GM21381 (cell line): ENCODE data around the gene PCSK7.
A peak's percentile ranks its signal among the peaks of the same experiment; 100 is the strongest.

ENCODE experiments used
- ATAC-seq: cut with Tn5 transposase; IDR thresholded peaks from one replicate; pipeline ENCODE4 v1.9.1; 2021; ENCODE audit warnings: mild to moderate bottlenecking, moderate library complexity; ENCODE audit not compliant: unreplicated experiment

The PCSK7 gene

DNA sequence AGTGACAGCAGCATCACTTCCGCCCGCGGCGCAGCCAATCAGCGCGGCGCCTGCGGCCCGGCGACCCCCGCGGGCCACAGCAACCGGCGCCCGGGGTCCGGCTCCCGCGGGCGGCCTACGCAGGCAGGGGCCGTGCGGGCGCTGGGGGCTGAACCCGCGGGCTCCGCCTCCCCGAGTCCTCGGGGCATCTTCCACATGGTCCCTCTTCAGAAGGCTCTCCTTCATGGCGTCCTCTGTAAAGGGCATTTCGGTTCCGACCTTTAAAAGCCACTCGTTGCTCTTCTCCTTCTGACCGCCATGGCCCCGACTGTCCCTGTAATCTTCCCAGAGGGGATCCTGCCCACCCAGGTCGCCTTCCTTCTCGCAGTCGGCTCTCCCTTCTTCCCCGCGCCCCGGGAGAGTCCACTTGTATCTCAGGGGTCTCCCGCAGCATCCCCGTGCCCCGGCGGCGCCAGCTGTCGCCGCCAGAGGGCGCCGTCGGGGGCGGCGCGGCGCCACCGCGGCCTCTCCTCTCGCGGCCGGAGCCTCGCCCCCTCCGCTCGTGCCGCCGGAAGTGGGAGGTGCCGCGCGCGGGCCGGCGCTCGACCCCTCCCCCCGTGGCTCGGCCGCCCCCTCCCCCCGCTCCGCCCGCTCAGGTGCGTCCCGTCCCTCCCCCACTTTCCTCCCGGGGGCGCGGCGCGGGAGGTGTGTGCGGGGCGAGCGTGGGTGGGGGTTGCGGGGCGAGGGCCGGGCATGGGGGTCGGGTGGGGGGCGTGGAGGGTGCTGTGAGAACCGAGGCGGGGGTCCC is 412 bp upstream of the PCSK7 start, which contains the start of gene RNF214:
Gene RNF214 (plus strand): TSS at position 580 of the 787 bp plus-strand sequence. CDS start 1,602 bp downstream, outside the sequence.
- peak; percentile 76 for ATAC-seq

GRCh38 chr11:117230999-117231841 is 653 bp downstream of the PCSK7 start:
- ATAC-seq, result no peak

GRCh38 chr11:117230286-117230961 is 1.4 kb downstream of the PCSK7 start:
- no peak for ATAC-seq

DNA sequence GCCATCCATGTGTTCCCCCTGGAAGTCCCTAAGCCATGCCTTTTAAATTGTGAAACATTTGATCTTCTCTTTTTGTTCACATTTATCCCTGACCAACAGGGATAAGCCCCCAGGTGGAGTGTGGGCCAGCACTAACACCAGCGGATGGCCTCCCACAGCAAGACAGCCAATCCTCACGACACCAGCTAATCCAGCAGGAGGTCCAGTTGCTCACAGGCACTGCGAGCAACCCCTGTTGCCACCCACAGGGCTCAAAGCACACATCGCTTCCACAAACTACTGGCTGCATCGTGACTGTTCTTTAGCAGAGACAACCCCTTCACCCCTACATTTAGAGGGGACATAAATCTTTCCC is 2.0 kb downstream of the PCSK7 start:
- no peak for ATAC-seq

DNA sequence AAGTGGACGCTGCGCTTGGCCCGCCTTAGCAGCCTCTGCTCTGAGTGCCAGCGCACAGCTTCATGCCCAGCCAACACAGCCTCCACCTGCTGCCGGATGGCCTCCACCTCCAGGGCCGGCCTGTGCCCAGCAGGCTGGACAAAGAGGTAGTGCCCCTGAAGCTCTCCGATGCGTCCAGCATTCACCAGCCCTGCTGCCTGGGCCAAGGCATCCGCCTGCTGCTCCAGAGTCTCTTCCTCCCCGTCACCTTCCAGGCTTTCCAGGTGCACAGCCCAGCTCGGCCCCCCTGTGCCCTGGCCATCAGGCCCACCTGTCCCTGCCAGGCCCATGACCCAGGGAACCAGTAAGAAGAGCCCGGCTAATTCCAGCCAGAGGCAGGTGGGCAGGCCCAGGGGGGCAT is 2.5 kb downstream of the PCSK7 start:
- ATAC-seq, result no peak

DNA sequence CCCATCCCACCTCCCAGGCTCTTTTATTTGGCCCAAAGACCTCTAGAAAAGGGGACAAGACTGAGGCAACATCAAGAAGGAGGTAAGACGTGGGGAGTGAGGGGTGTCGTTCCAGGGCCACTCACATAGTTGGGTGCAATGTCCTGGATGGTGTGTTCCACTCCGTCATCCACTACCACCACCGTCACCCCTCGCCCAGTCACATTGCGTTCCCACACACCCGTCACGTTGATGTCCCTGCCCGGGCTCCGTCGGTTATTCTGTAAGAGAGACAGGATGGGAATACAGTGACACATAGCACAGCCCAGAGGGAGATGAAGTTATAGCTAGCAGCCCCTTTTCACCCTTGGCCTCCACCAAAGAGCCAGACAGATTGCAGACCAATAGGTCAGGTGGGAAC is 3.8 kb downstream of the PCSK7 start:
- ATAC-seq, result no peak

DNA sequence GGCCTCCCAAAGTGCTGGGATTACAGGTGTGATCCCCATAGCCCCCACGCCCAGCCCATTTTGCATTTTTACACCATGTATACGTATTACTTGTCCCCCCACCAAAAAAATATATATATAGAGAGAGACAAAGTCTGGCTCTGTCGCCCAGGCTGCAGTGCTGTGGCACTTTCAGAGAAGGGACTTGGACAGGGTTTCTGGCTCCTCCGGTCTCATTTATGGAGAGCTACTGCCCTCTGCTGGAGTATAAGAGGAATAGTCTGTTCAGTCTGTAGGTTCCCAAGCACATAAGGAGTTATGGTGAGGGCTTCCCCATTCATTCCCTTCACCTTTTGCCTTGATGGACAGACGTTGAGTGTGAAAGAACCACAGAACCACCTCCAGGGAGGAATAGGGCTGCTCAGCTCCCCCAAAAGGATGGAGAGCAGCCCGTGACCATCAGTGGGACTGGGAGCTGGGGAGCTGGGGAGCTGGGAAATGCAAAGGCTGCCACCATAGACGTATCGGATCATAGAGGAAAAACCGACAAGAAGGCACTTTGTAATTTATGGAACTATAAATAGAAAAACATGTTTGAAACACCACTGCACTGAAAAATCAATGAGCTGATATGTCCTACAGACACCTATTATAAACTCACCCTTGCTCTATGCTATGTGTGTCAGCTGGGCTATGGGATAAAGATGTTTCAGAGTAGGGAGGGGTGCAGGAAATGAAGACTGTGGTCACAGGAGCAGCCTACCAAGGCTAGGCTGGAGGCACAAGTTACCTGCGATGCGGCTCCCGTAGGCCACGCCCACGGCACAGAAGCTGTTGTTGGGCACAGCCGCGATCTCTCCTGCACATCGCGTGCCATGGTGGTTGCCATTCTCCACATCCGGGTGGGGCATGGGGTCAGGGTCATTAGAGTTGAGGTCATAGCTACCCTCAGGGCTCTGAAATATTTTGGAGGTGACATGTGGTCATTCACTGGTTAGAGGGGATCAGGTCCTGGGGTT is 5.2 kb downstream of the PCSK7 start:
- no peak for ATAC-seq

DNA sequence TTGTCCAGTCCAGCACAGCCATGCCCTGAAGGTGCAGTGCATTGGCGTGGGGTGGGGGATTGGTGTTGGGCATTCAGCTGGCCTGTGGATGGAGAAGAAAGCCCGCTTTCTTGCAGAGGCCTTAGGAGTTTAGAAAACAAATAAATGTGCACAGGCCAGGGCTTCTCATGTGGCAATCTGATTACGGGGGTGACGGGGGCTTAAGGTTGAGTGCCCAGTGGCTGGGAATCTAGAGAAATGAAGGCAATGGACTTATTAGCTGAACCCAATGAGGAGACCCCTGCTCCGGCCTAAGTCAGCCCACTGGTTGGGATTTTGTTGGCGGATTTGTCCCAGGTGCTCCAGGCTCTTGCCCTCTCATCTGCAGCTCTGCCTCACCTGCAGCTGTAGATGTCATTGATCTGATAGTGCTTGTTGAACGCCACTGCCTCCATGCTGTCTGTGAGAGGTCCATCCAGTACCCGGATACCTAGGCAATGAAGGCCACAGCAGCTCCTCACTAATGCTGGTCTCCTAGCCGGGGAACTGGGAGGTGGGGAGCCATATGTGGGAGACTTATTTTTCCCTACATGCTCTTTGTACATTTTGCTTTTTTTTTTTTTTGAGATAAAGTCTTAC is 6.2 kb downstream of the PCSK7 start:
- ATAC-seq, result no peak

DNA sequence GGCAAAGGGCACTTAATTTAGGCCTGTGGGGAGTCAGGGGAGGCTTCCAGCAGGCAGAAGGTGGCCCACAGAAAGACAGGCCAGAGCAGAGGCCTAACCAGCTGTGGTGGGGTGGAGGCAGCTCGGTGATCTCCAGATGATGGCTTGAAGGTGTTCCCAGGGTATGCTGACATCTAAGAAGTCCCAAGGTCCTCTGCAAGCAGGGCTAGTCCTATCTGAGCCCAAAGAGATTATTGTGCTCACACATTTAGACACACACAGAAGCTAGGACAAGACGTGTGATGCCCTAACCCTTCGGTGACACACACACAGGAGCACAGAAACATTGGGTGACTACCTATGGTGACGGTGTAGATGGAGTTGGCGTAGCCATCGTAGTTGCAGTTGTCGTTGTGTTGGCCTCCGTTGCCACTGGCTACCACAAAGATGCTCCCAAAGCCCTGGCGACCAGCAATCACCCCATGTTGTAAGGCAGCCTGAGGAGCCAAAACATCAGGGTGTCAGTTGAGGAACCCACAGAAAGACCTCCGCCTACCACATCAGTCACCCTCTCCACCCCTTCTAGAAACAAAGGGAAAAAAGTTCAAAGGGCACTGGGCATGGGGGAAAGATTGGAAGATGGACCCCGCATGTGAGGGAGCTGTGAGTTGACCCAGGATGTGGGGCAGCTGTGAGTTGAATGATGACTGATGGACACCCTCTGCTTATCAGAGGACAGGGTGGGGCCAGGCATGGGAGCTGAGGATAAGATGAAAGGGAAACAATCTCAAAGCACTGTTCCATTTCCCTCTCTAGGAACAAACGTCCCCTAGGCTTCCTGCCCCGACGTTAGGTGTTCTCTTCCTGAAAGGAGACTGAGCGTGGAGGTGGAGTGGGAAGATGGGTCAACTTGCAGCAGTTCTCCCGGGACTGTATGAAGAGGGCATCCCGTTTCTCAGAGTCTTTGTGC is 7.9 kb downstream of the PCSK7 start:
- ATAC-seq, result no peak

GRCh38 chr11:117222991-117223740 is 8.7 kb downstream of the PCSK7 start:
- ATAC-seq, result no peak

- ATAC-seq, result no peak
Measured at GRCh38 chr11:117221775-117222517, 9.9 kb downstream of the PCSK7 start.

GRCh38 chr11:117220999-117221774 is 10.7 kb downstream of the PCSK7 start:
- ATAC-seq, result no peak

GRCh38 chr11:117220568-117220967 is 11.3 kb downstream of the PCSK7 start:
- no peak for ATAC-seq

DNA sequence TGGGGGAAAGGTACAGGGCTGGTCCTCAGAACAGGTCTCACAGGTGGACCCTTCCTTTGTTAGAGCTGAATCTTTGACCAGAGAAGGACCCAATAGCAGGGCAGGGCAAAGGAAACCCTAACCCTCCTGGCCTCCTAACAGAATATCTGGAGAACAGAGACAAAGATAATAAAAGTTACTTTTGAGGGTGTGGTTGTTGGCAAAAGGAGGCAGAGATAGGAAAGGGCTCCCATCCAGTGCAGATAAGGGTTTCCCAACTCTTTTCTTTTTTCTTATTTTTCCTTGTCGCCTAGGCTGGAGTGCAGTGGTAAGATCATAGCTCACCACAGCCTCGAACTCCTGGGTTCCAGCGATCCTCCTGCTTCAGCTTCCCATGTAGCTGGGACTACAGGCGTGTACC is 11.9 kb downstream of the PCSK7 start:
- ATAC-seq, result no peak

GRCh38 chr11:117219455-117219854 is 12.4 kb downstream of the PCSK7 start:
- no peak for ATAC-seq

GRCh38 chr11:117219001-117219400 is 12.9 kb downstream of the PCSK7 start:
- no peak for ATAC-seq
